Osteoblast (primary cell): Measurements from ENCODE around the gene SNRNP25. TPM values are rescaled to one million over a fixed set of nuclear protein-coding genes. Genes with fewer than 3 reads are reported as not detected.

Experiments
- DNase-seq: peaks from one replicate; pipeline ENCODE4 v3.0.0; 2011; ENCODE audit warnings: low spot score, mixed read lengths; ENCODE audit not compliant: insufficient read length; ENCODE audit errors: missing footprints
- H2AFZ ChIP-seq: 2 replicates; pipeline ENCODE4 v1.6.0; 2011; ENCODE audit warnings: mild to moderate bottlenecking, low read length
- H3K27ac ChIP-seq: 2 replicates; pipeline ENCODE4 v1.5.1; 2011; ENCODE audit warnings: mild to moderate bottlenecking, low read depth, low read length, moderate library complexity
- H3K27me3 ChIP-seq: 2 replicates; pipeline ENCODE4 v1.6.0; 2012; ENCODE audit warnings: mild to moderate bottlenecking, control low read depth, inconsistent platforms, low read length, moderate library complexity; ENCODE audit not compliant: insufficient read depth
- H3K36me3 ChIP-seq: 2 replicates; pipeline ENCODE4 v1.5.1; 2011; ENCODE audit warnings: mild to moderate bottlenecking, low read length, control low read depth, moderate library complexity; ENCODE audit not compliant: insufficient read depth
- H3K4me1 ChIP-seq: 2 replicates; pipeline ENCODE4 v1.5.1; 2011; ENCODE audit warnings: mild to moderate bottlenecking, low read length, control low read depth, moderate library complexity; ENCODE audit not compliant: insufficient read depth
- H3K4me2 ChIP-seq: 2 replicates; pipeline ENCODE4 v1.6.0; 2011; ENCODE audit warnings: mild to moderate bottlenecking, low read length; ENCODE audit not compliant: insufficient read depth
- H3K4me3 ChIP-seq: fragments of 200-600 bp; sonication (generic); 3 replicates; pipeline ENCODE4 v1.5.1; 2012; ENCODE audit warnings: mild to moderate bottlenecking, low read length, inconsistent platforms; ENCODE audit not compliant: insufficient read depth
- H3K79me2 ChIP-seq: 2 replicates; pipeline ENCODE4 v1.6.0; 2012; ENCODE audit warnings: mild to moderate bottlenecking, low read length, control low read depth, inconsistent platforms; ENCODE audit not compliant: insufficient read depth
- H3K9me3 ChIP-seq: 2 replicates; pipeline ENCODE4 v1.5.1; 2011; ENCODE audit warnings: low read depth, low read length, control low read depth
- H4K20me1 ChIP-seq: 2 replicates; pipeline ENCODE4 v1.6.0; 2012; ENCODE audit warnings: mild to moderate bottlenecking, low read length, control low read depth; ENCODE audit not compliant: insufficient read depth
- total RNA-seq: library from RNA; depleted of rRNA; stranded (reverse); fragments of >200 nt; gene quantifications from 2 replicates; pipeline ENCODE4 v1.2.3, GENCODE V29; 2012
- TF ChIP-seq, protein P1 (sequence below): IDR thresholded peaks from 2 replicates; pipeline ENCODE4 v1.5.1; 2011; ENCODE audit warnings: mild to moderate bottlenecking, low read depth, low read length, moderate library complexity; ENCODE audit errors: extremely low read depth

SNRNP25 gene
- total RNA-seq, 1 donor: 14.5 TPM

DNA sequence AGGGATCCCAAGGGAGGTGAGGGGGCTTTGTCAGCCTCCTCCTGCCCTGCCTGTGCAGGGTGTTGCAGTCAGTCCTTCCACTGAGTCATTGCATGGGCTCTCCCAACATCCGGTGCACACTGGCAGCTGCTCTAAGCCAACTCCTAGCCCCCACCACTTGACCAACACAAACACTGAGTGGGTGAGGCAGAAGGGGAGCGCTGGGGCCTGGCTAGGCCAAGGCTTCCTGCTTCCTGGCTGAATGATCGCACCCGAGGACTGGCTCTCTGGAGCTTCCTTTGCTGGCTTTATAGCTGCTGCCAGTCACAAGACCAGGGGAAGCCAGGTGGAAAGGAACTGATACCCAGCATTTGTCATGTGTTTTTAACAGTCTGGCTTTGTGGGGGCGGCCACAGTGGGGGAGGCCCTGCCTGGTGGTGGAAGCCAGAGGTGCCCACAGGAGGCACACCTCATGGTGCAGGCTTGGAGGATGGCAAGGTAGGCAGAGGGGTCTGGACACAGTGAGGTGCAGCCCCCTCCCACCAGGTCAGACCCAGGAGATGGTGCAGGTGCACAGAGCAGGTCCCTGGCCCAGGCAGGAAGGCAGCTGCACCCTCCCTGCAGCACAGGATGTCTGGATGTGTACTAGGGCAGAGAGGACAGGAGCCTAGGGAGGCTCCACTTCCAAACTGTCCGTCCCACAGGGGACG, 31.2 kb downstream of the SNRNP25 start:
- Histone ChIP-seq H3K79me2 (peaks cover 52% of the 10 kb centered on the region), H3K27ac (peak overlapping the region; percentile 75), H3K9me3 (no peaks in the 10 kb centered on the region), H3K4me2 (peak overlapping the region; percentile 46), H2AFZ (no peak overlapping the region), H4K20me1 (peaks cover 38% of the 10 kb centered on the region), H3K36me3 (peaks cover 59% of the 10 kb centered on the region), H3K27me3 (no peaks in the 10 kb centered on the region), H3K4me1 (peaks cover 23% of the 10 kb centered on the region), H3K4me3 (peak overlapping the region; percentile 6)
- TF ChIP-seq, protein P1, sequence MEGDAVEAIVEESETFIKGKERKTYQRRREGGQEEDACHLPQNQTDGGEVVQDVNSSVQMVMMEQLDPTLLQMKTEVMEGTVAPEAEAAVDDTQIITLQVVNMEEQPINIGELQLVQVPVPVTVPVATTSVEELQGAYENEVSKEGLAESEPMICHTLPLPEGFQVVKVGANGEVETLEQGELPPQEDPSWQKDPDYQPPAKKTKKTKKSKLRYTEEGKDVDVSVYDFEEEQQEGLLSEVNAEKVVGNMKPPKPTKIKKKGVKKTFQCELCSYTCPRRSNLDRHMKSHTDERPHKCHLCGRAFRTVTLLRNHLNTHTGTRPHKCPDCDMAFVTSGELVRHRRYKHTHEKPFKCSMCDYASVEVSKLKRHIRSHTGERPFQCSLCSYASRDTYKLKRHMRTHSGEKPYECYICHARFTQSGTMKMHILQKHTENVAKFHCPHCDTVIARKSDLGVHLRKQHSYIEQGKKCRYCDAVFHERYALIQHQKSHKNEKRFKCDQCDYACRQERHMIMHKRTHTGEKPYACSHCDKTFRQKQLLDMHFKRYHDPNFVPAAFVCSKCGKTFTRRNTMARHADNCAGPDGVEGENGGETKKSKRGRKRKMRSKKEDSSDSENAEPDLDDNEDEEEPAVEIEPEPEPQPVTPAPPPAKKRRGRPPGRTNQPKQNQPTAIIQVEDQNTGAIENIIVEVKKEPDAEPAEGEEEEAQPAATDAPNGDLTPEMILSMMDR: no peak
- DNase-seq: peak; percentile 100

DNA sequence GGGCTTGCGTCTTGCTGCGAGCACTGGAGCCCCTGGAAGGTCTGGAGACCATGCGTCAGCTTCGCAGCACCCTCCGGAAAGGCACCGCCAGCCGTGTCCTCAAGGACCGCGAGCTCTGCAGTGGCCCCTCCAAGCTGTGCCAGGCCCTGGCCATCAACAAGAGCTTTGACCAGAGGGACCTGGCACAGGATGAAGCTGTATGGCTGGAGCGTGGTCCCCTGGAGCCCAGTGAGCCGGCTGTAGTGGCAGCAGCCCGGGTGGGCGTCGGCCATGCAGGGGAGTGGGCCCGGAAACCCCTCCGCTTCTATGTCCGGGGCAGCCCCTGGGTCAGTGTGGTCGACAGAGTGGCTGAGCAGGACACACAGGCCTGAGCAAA, 31.8 kb downstream of the SNRNP25 start:
- H3K36me3 ChIP-seq: peaks cover 54% of the 10 kb centered on the region
- H2AFZ ChIP-seq: no peak overlapping the region
- H3K4me3 ChIP-seq: no peak overlapping the region
- no peak for DNase-seq
- H3K4me2 ChIP-seq: peak overlapping the region; percentile 46
- H3K4me1 ChIP-seq: peaks cover 23% of the 10 kb centered on the region
- TF ChIP-seq, protein P1: no peak
- H3K27me3 ChIP-seq: no peaks in the 10 kb centered on the region
- peaks cover 46% of the 10 kb centered on the region for H3K79me2 ChIP-seq
- H3K27ac ChIP-seq: peak overlapping the region; percentile 65
- H3K9me3 ChIP-seq: no peaks in the 10 kb centered on the region
- H4K20me1 ChIP-seq: peaks cover 39% of the 10 kb centered on the region

DNA sequence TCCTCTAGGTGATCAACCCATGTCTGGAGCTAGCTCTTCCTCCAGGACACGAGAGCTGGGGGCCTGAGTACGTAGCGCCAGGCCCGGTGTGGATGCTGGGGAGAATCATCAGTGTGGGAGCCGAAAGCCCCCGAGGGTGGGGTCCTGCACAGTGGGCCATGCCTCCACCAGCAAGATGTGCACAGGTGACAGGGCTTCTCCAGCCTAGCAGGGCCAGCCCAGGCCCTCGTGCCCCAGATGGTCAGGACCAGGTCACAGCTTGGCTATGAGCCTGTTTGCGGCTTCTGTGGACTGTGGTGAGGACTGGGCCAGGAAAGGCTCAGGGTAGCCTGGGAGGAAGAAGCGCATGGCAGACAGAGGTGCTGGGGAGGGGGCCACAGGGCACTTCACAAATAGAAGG, 32.2 kb downstream of the SNRNP25 start:
- peak; percentile 65 for DNase-seq
- Histone ChIP-seq H3K4me1 (peaks cover 23% of the 10 kb centered on the region), H2AFZ (no peak overlapping the region), H3K36me3 (peaks cover 50% of the 10 kb centered on the region), H3K79me2 (peaks cover 43% of the 10 kb centered on the region), H3K27me3 (no peaks in the 10 kb centered on the region), H4K20me1 (peaks cover 37% of the 10 kb centered on the region), H3K9me3 (no peaks in the 10 kb centered on the region), H3K27ac (peak overlapping the region; percentile 45), H3K4me3 (no peak overlapping the region), H3K4me2 (no peak overlapping the region)
- TF ChIP-seq, protein P1: no peak

DNA sequence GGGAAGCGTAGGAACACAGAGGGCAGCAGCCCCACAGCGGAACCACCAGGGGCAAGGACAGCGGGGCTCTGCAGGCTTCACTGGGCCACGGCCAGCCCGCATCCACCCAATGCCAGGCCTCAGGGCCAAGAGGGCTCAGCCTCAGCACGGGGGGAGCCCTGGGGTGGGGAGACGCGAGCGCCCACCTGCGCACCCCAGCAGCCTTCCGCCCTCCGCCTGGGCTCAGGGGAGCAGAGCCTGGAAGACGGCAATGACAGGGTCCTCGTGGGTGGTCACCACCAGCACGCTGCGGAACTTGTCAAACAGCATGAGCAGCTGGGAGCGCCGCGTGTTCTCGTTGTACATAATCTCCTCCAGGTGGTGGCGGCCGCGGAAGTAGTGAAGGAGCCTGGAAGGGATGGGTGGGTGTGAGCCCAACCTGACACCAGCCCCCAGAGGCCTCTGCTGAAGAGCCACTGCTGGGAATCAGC, 32.9 kb downstream of the SNRNP25 start:
- no peak overlapping the region for H3K27ac ChIP-seq
- H3K36me3 ChIP-seq: peaks cover 49% of the 10 kb centered on the region
- H3K4me3 ChIP-seq: no peak overlapping the region
- no peak overlapping the region for H2AFZ ChIP-seq
- no peaks in the 10 kb centered on the region for H3K27me3 ChIP-seq
- peaks cover 39% of the 10 kb centered on the region for H4K20me1 ChIP-seq
- DNase-seq: peak; percentile 49
- peaks cover 38% of the 10 kb centered on the region for H3K79me2 ChIP-seq
- TF ChIP-seq, protein P1: no peak
- H3K4me1 ChIP-seq: peaks cover 23% of the 10 kb centered on the region
- no peaks in the 10 kb centered on the region for H3K9me3 ChIP-seq
- H3K4me2 ChIP-seq: no peak overlapping the region
